H1 (cell line): ENCODE measurements around the gene TSSK6. TPM values are rescaled to one million over a fixed set of nuclear protein-coding genes. Genes with fewer than 3 reads are reported as not detected.

ENCODE experiments used
- CHD7 ChIP-seq: fragments of 300-600 bp; sonication (generic); IDR thresholded peaks from 2 replicates; pipeline ENCODE4 v1.7.1; 2012; ENCODE audit warnings: low read length, moderate library complexity, mild to moderate bottlenecking, inconsistent platforms; ENCODE audit not compliant: insufficient replicate concordance
- ZNF274 ChIP-seq: IDR thresholded peaks from 2 replicates; pipeline ENCODE4 v1.7.0; 2012; ENCODE audit warnings: low read length, borderline replicate concordance; ENCODE audit errors: extremely low read depth
- polyA plus RNA-seq, 7 experiments: library from polyadenylated mRNA; depleted of rRNA in 3 of 7; stranded (reverse) in 5 of 7; unstranded in 2 of 7; fragments of >200 nt in 5 of 7; fragments of 200-250 nt in 2 of 7; gene quantifications; 1 replicate in 5 of 7; 2 replicates in 1 of 7; 4 replicates in 1 of 7; pipeline versions ENCODE4 v1.2.1 to v1.2.3, GENCODE V29; 2011 to 2013; ENCODE audit warnings: missing spikeins in 2 of 7, mixed read lengths in 2 of 7
- total RNA-seq: library from RNA; stranded (reverse); fragmentation: NEBNext Ultra II Directional; extraction: Animal tissue kit (Norgen Biotek cat#: 25700); gene quantifications from 2 replicates; pipeline ENCODE4 v1.2.1, GENCODE V29; 2021

TSSK6 gene
- total and polyA plus RNA-seq, 2 of the 8 experiments (the other 6 are each of a cell fraction or from before 2014, with no cell fraction given): 3.6 to 7.8 TPM

GRCh38 chr19:19531951-19532805 is 16.8 kb upstream of the TSSK6 start (continued):
- no peak for TF ChIP-seq CHD7
- no peak for TF ChIP-seq ZNF274
